Erythroblast (primary cell): Measurements from ENCODE around the gene LEPROT.

Experiments
- GATA1 ChIP-seq: IDR thresholded peaks from 2 replicates; pipeline ENCODE4 v1.6.1; 2011; ENCODE audit warnings: low read depth, mild to moderate bottlenecking, control low read depth, low read length, moderate library complexity
- POLR2A ChIP-seq: IDR thresholded peaks from 2 replicates; pipeline ENCODE4 v1.6.1; 2011; ENCODE audit warnings: mild to moderate bottlenecking, low read length

- no peak for TF ChIP-seq POLR2A
- no peak for TF ChIP-seq GATA1
These were observed 31.4 kb upstream of the LEPROT start for GRCh38 chr1:65388908-65389695.
